ENCODE data around the gene STMN3.

- TF ChIP-seq EZH2 (IDR thresholded peaks at IDR 0.05) (no peak), SRF (IDR thresholded peaks at IDR 0.05; ENCODE audit: low read depth) (no peak), ZBTB33 (IDR thresholded peaks at IDR 0.05; ENCODE audit: extremely low read depth, insufficient replicate concordance, low read length) (no peak), ZNF274 (IDR thresholded peaks at IDR 0.05; ENCODE audit: low read depth, low read length) (no peak), CTCF (IDR thresholded peaks at IDR 0.05 in 2 of 3, conservative IDR thresholded peaks at IDR 0.05 in 1 of 3; ENCODE audit: borderline replicate concordance in 1 of 3, insufficient read depth in 1 of 3, low read depth in 2 of 3, low read length in 2 of 3) (no peak), RAD21 (IDR thresholded peaks at IDR 0.05; ENCODE audit: low read depth) (no peak), MAX (IDR thresholded peaks at IDR 0.05) (no peak), POLR2AphosphoS5 (IDR thresholded peaks at IDR 0.05; ENCODE audit: low read depth, low read length) (no peak), CEBPB (IDR thresholded peaks at IDR 0.05; ENCODE audit: low read depth) (no peak), FOSL1 (IDR thresholded peaks at IDR 0.05; ENCODE audit: low read depth) (no peak), EZH2phosphoT487 (IDR thresholded peaks at IDR 0.05; ENCODE audit: borderline replicate concordance) (no peak), SP1 (IDR thresholded peaks at IDR 0.05; ENCODE audit: low read depth) (no peak), YY1 (IDR thresholded peaks at IDR 0.05; ENCODE audit: extremely low read depth, insufficient replicate concordance, low read depth, low read length) (no peak), ATF3 (IDR thresholded peaks at IDR 0.05) (no peak)
Observed at GRCh38 chr20:63590218-63591146, 62.7 kb downstream of the STMN3 start.
